ENCODE data around the gene POU6F1. TPM values are rescaled to one million over a fixed set of nuclear protein-coding genes. Genes with fewer than 3 reads are reported as not detected.

POU6F1 gene
- total and polyA plus RNA-seq, 10 of the 15 experiments (the other 5 are each of a cell fraction or from before 2014, with no cell fraction given): 0.26 to 4.2 (median 1.2) TPM

GRCh38 chr12:51217968-51218606 is at the start of gene POU6F1 (continued):
- TF ChIP-seq ZBTB40 (IDR thresholded peaks at IDR 0.05; ENCODE audit: borderline replicate concordance): 0 out of 2 replicates have a peak, but pooled peaks have one; percentile 12
- TF ChIP-seq RELB (IDR thresholded peaks at IDR 0.05; ENCODE audit: low read depth): no peak
- 0 out of 2 replicates have a peak, but pooled peaks have one; percentile 13 for TF ChIP-seq CHD2 (IDR thresholded peaks at IDR 0.05; ENCODE audit: borderline replicate concordance, low read depth, low read length)
- TF ChIP-seq IKZF2 (IDR thresholded peaks at IDR 0.05): peak; percentile 24 to 33; a peak in 2 of 4 replicates
- no peak for TF ChIP-seq SREBF2 (IDR thresholded peaks at IDR 0.05; ENCODE audit: low read length)
- peak in 1 of 2 experiments; percentile 83; a peak in 2 of 3 replicates for TF ChIP-seq EGR1 (IDR thresholded peaks at IDR 0.05; ENCODE audit: borderline replicate concordance in 1 of 2, low read depth in 2 of 2, low read length in 2 of 2)
